Measurements from ENCODE around the gene B4GALT7. TPM values are rescaled to one million over a fixed set of nuclear protein-coding genes. Genes with fewer than 3 reads are reported as not detected.
"Not testable (repeated sequence)": the region's sequence is repeated elsewhere in the genome, so short reads cannot be mapped to it uniquely, and the experiment has no call there.

B4GALT7 gene
- total and polyA plus RNA-seq, 2 donors, result 14.1 to 29.1 TPM

- Histone ChIP-seq H3K27ac (ENCODE audit: low read depth in 1 of 2, low read length in 1 of 2) (no peak overlapping the region), H3K27me3 (ENCODE audit: control insufficient read depth in 2 of 2, insufficient read depth in 1 of 2, low read length in 1 of 2) (no peaks in the 10 kb centered on the region), H3K4me1 (ENCODE audit: control insufficient read depth in 2 of 2, insufficient read depth in 2 of 2, low read length in 2 of 2) (peaks cover 8 to 20% of the 10 kb centered on the region in 2 donors), H3K4me3 (ENCODE audit: low read length in 2 of 2) (no peak overlapping the region), H3K36me3 (ENCODE audit: control insufficient read depth in 2 of 2, insufficient read depth in 2 of 2, low read length in 1 of 2) (no peaks in the 10 kb centered on the region), H3K9me3 (ENCODE audit: control insufficient read depth in 2 of 2, insufficient read depth in 1 of 2, low read length in 1 of 2) (no peaks in the 10 kb centered on the region)
- WGBS, result 97% methylated on average over 5 of the region's 5 CpGs
- DNase-seq (ENCODE audit: low read depth in 6 of 9, low spot score in 9 of 9), result no peak
These were observed 42.1 kb upstream of the B4GALT7 start for GRCh38 chr5:177557796-177558195.

- H3K27ac ChIP-seq (ENCODE audit: low read depth in 1 of 2, low read length in 1 of 2); H3K4me3 ChIP-seq (ENCODE audit: low read length in 2 of 2); H3K9me3 ChIP-seq (ENCODE audit: control insufficient read depth in 2 of 2, insufficient read depth in 1 of 2, low read length in 1 of 2); H3K36me3 ChIP-seq (ENCODE audit: control insufficient read depth in 2 of 2, insufficient read depth in 2 of 2, low read length in 1 of 2); DNase-seq (ENCODE audit: low read depth in 6 of 9, low spot score in 9 of 9); H3K27me3 ChIP-seq (ENCODE audit: control insufficient read depth in 2 of 2, insufficient read depth in 1 of 2, low read length in 1 of 2): not testable (repeated sequence)
- peaks cover 0 to 11% of the 10 kb centered on the region in 2 donors for H3K4me1 ChIP-seq (ENCODE audit: control insufficient read depth in 2 of 2, insufficient read depth in 2 of 2, low read length in 2 of 2)
- WGBS, result 84% methylated on average over 7 of the region's 8 CpGs
These were observed 40.4 kb upstream of the B4GALT7 start for GRCh38 chr5:177559446-177559941.

DNA sequence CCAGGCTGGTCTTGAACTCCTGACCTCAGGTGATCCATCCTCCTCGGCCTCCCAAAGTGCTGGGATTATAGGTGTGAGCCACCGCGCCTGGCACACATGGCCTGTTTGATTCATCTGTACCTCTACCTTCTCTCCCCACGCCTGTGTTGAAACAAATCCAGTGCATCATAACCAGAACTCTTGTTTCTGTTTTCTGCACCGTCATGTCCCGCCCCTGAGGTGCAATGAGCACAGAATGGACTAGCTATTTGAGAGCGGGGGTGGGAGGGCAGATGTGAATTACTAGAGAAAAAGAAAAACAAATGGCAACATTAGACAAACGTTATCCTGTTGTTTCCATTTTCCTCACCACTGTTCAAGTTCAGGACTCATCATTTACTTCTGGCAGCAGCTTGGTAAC, 34.9 kb upstream of the B4GALT7 start:
- Histone ChIP-seq H3K4me3 (ENCODE audit: low read length in 2 of 2) (no peak overlapping the region), H3K4me1 (ENCODE audit: control insufficient read depth in 2 of 2, insufficient read depth in 2 of 2, low read length in 2 of 2) (no peaks in the 10 kb centered on the region), H3K27me3 (ENCODE audit: control insufficient read depth in 2 of 2, insufficient read depth in 1 of 2, low read length in 1 of 2) (peaks cover 0 to 5% of the 10 kb centered on the region in 2 donors), H3K36me3 (ENCODE audit: control insufficient read depth in 2 of 2, insufficient read depth in 2 of 2, low read length in 1 of 2) (no peaks in the 10 kb centered on the region), H3K27ac (ENCODE audit: low read depth in 1 of 2, low read length in 1 of 2) (no peak overlapping the region), H3K9me3 (ENCODE audit: control insufficient read depth in 2 of 2, insufficient read depth in 1 of 2, low read length in 1 of 2) (no peaks in the 10 kb centered on the region)
- no peak for DNase-seq (ENCODE audit: low read depth in 6 of 9, low spot score in 9 of 9)
- 90% methylated on average over 8 of the region's 8 CpGs for WGBS

GRCh38 chr5:177568326-177568725, 31.6 kb upstream of the B4GALT7 start:
- DNase-seq (ENCODE audit: low read depth in 6 of 9, low spot score in 9 of 9), result no peak
- WGBS, result 84% methylated on average over 7 of the region's 7 CpGs
- Histone ChIP-seq H3K9me3 (ENCODE audit: control insufficient read depth in 2 of 2, insufficient read depth in 1 of 2, low read length in 1 of 2) (no peaks in the 10 kb centered on the region), H3K36me3 (ENCODE audit: control insufficient read depth in 2 of 2, insufficient read depth in 2 of 2, low read length in 1 of 2) (no peaks in the 10 kb centered on the region), H3K27me3 (ENCODE audit: control insufficient read depth in 2 of 2, insufficient read depth in 1 of 2, low read length in 1 of 2) (peaks cover 0 to 5% of the 10 kb centered on the region in 2 donors), H3K4me3 (ENCODE audit: low read length in 2 of 2) (no peak overlapping the region), H3K4me1 (ENCODE audit: control insufficient read depth in 2 of 2, insufficient read depth in 2 of 2, low read length in 2 of 2) (no peaks in the 10 kb centered on the region), H3K27ac (ENCODE audit: low read depth in 1 of 2, low read length in 1 of 2) (no peak overlapping the region)

DNA sequence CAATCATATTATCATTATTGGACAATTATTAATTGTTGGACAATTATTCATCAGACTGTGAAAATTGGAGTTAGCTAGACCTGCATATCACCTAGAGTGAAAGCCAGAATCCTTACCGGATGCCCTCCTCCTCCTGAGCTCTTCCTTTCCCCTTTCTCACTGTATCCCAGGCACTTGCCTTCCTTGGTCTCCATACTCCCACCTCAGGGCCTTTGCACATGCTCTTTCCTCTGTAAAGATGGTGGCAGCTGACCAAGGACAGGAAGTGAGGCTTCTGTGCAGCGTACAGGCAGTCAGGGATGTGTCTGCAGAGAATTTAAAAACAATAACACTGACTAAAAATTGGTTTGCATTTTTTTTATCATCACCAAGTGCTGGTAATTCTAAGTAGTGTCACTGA, 30.0 kb upstream of the B4GALT7 start:
- Histone ChIP-seq H3K9me3 (ENCODE audit: control insufficient read depth in 2 of 2, insufficient read depth in 1 of 2, low read length in 1 of 2) (no peaks in the 10 kb centered on the region), H3K36me3 (ENCODE audit: control insufficient read depth in 2 of 2, insufficient read depth in 2 of 2, low read length in 1 of 2) (no peaks in the 10 kb centered on the region), H3K27me3 (ENCODE audit: control insufficient read depth in 2 of 2, insufficient read depth in 1 of 2, low read length in 1 of 2) (peaks cover 0 to 7% of the 10 kb centered on the region in 2 donors), H3K27ac (ENCODE audit: low read depth in 1 of 2, low read length in 1 of 2) (no peak overlapping the region), H3K4me1 (ENCODE audit: control insufficient read depth in 2 of 2, insufficient read depth in 2 of 2, low read length in 2 of 2) (no peaks in the 10 kb centered on the region), H3K4me3 (ENCODE audit: low read length in 2 of 2) (no peak overlapping the region)
- 78% methylated on average over 2 of the region's 2 CpGs for WGBS
- no peak for DNase-seq (ENCODE audit: low read depth in 6 of 9, low spot score in 9 of 9)

- Histone ChIP-seq H3K4me3 (ENCODE audit: low read length in 2 of 2) (no peak overlapping the region), H3K27ac (ENCODE audit: low read depth in 1 of 2, low read length in 1 of 2) (no peak overlapping the region), H3K9me3 (ENCODE audit: control insufficient read depth in 2 of 2, insufficient read depth in 1 of 2, low read length in 1 of 2) (no peaks in the 10 kb centered on the region), H3K36me3 (ENCODE audit: control insufficient read depth in 2 of 2, insufficient read depth in 2 of 2, low read length in 1 of 2) (no peaks in the 10 kb centered on the region), H3K27me3 (ENCODE audit: control insufficient read depth in 2 of 2, insufficient read depth in 1 of 2, low read length in 1 of 2) (peaks cover 0 to 2% of the 10 kb centered on the region in 2 donors), H3K4me1 (ENCODE audit: control insufficient read depth in 2 of 2, insufficient read depth in 2 of 2, low read length in 2 of 2) (no peaks in the 10 kb centered on the region)
- no peak for DNase-seq (ENCODE audit: low read depth in 6 of 9, low spot score in 9 of 9)
- WGBS, result 48% methylated on average over 1 of the region's 1 CpG
These were observed 24.4 kb upstream of the B4GALT7 start for GRCh38 chr5:177575488-177575887.

GRCh38 chr5:177576169-177576568, 23.8 kb upstream of the B4GALT7 start:
- 88% methylated on average over 10 of the region's 10 CpGs for WGBS
- Histone ChIP-seq H3K9me3 (ENCODE audit: control insufficient read depth in 2 of 2, insufficient read depth in 1 of 2, low read length in 1 of 2) (no peaks in the 10 kb centered on the region), H3K27ac (ENCODE audit: low read depth in 1 of 2, low read length in 1 of 2) (no peak overlapping the region), H3K4me1 (ENCODE audit: control insufficient read depth in 2 of 2, insufficient read depth in 2 of 2, low read length in 2 of 2) (no peaks in the 10 kb centered on the region), H3K36me3 (ENCODE audit: control insufficient read depth in 2 of 2, insufficient read depth in 2 of 2, low read length in 1 of 2) (no peaks in the 10 kb centered on the region), H3K27me3 (ENCODE audit: control insufficient read depth in 2 of 2, insufficient read depth in 1 of 2, low read length in 1 of 2) (peaks cover 0 to 2% of the 10 kb centered on the region in 2 donors), H3K4me3 (ENCODE audit: low read length in 2 of 2) (no peak overlapping the region)
- no peak for DNase-seq (ENCODE audit: low read depth in 6 of 9, low spot score in 9 of 9)

- 95% methylated on average over 8 of the region's 8 CpGs for WGBS
- Histone ChIP-seq H3K36me3 (ENCODE audit: control insufficient read depth in 2 of 2, insufficient read depth in 2 of 2, low read length in 1 of 2) (no peaks in the 10 kb centered on the region), H3K4me3 (ENCODE audit: low read length in 2 of 2) (no peak overlapping the region), H3K27ac (ENCODE audit: low read depth in 1 of 2, low read length in 1 of 2) (no peak overlapping the region), H3K27me3 (ENCODE audit: control insufficient read depth in 2 of 2, insufficient read depth in 1 of 2, low read length in 1 of 2) (peaks cover 0 to 2% of the 10 kb centered on the region in 2 donors), H3K9me3 (ENCODE audit: control insufficient read depth in 2 of 2, insufficient read depth in 1 of 2, low read length in 1 of 2) (no peaks in the 10 kb centered on the region), H3K4me1 (ENCODE audit: control insufficient read depth in 2 of 2, insufficient read depth in 2 of 2, low read length in 2 of 2) (no peaks in the 10 kb centered on the region)
- no peak for DNase-seq (ENCODE audit: low read depth in 6 of 9, low spot score in 9 of 9)
These were observed 21.6 kb upstream of the B4GALT7 start for GRCh38 chr5:177578316-177578715.

- H3K36me3 ChIP-seq (ENCODE audit: control insufficient read depth in 2 of 2, insufficient read depth in 2 of 2, low read length in 1 of 2), result peaks cover 2 to 3% of the 10 kb centered on the region in 2 donors
- DNase-seq (ENCODE audit: low read depth in 6 of 9, low spot score in 9 of 9), result no peak
- peaks cover 8 to 16% of the 10 kb centered on the region in 2 donors for H3K4me1 ChIP-seq (ENCODE audit: control insufficient read depth in 2 of 2, insufficient read depth in 2 of 2, low read length in 2 of 2)
- peaks cover 5 to 34% of the 10 kb centered on the region in 2 donors for H3K27me3 ChIP-seq (ENCODE audit: control insufficient read depth in 2 of 2, insufficient read depth in 1 of 2, low read length in 1 of 2)
- no peak overlapping the region for H3K4me3 ChIP-seq (ENCODE audit: low read length in 2 of 2)
- no peak overlapping the region for H3K27ac ChIP-seq (ENCODE audit: low read depth in 1 of 2, low read length in 1 of 2)
- no peaks in the 10 kb centered on the region for H3K9me3 ChIP-seq (ENCODE audit: control insufficient read depth in 2 of 2, insufficient read depth in 1 of 2, low read length in 1 of 2)
- 67% methylated on average over 13 of the region's 13 CpGs for WGBS
These were observed 11.5 kb upstream of the B4GALT7 start for GRCh38 chr5:177588413-177588909.

Data from thymus (tissue), 11 donors.